HFFc6 (cell line): Measurements from ENCODE around the gene BSPRY. TPM values are rescaled to one million over a fixed set of nuclear protein-coding genes. Genes with fewer than 3 reads are reported as not detected.

Experiments
- DNase-seq: peaks from one replicate; pipeline ENCODE4 v3.0.0-alpha.2; 2018
- H3K27ac Mint-ChIP-seq: 2 replicates; pipeline ENCODE4 v1.8.0; 2020; ENCODE audit warnings: mild to moderate bottlenecking, mixed read lengths
- H3K27me3 Mint-ChIP-seq: 2 replicates; pipeline ENCODE4 v1.8.0; 2021; ENCODE audit warnings: mild to moderate bottlenecking, moderate library complexity, mixed read lengths; ENCODE audit not compliant: insufficient read depth
- H3K36me3 Mint-ChIP-seq: 2 replicates; pipeline ENCODE4 v1.8.0; 2021; ENCODE audit warnings: low read depth, mixed read lengths
- H3K4me1 Mint-ChIP-seq: 2 replicates; pipeline ENCODE4 v1.8.0; 2020; ENCODE audit warnings: low read depth, mixed read lengths
- H3K4me3 Mint-ChIP-seq: 2 replicates; pipeline ENCODE4 v1.8.0; 2020; ENCODE audit warnings: mild to moderate bottlenecking, moderate library complexity, mixed read lengths
- H3K9me3 Mint-ChIP-seq: 2 replicates; pipeline ENCODE4 v1.8.0; 2020; ENCODE audit warnings: mild to moderate bottlenecking, mixed read lengths
- CTCF ChIP-seq: fragments of 200-600 bp; sonication (generic); IDR thresholded peaks from 2 replicates; pipeline ENCODE4 v1.5.0; 2021; ENCODE audit warnings: antibody characterized with exemption, mild to moderate bottlenecking
- total RNA-seq, 6 experiments: library from RNA; stranded (reverse); fragmentation: NEBNext Ultra II Directional; extraction: Animal tissue kit (Norgen Biotek cat#: 25700); gene quantifications; 2 replicates in 1 of 6; 3 replicates in 5 of 6; pipeline ENCODE4 v1.2.3, GENCODE V29; 2021

BSPRY gene
- total RNA-seq, 6 experiments from 2014 or later = not detected

- Mint-ChIP-seq H3K27me3 (peaks cover 1% of the 10 kb centered on the region; the same call in 1 of the 2 replicates), H3K27ac (peak overlapping the region; percentile 99), H3K9me3 (no peaks in the 10 kb centered on the region), H3K4me1 (peaks cover 32% of the 10 kb centered on the region), H3K36me3 (peaks cover 24% of the 10 kb centered on the region), H3K4me3 (peak overlapping the region; percentile 95)
- TF ChIP-seq CTCF = no peak
- DNase-seq = no peak
Measured at GRCh38 chr9:113409883-113410206, 60.5 kb downstream of the BSPRY start.

- peaks cover 24% of the 10 kb centered on the region for H3K36me3 Mint-ChIP-seq
- DNase-seq = peak; percentile 94
- no peak for TF ChIP-seq CTCF
- H3K27me3 Mint-ChIP-seq = peaks cover 1% of the 10 kb centered on the region; the same call in 1 of the 2 replicates
- H3K9me3 Mint-ChIP-seq = no peaks in the 10 kb centered on the region
- H3K4me3 Mint-ChIP-seq = peak within 1 kb of the TSS; percentile 95
- peaks cover 32% of the 10 kb centered on the region for H3K4me1 Mint-ChIP-seq
- H3K27ac Mint-ChIP-seq = peak within 1 kb of the TSS; percentile 99
Measured at GRCh38 chr9:113410207-113410864, 61.0 kb downstream of the BSPRY start, which contains the start of the genes C9orf43 and POLE3. Gene C9orf43 (plus strand): TSS chr9:113410747. CDS start chr9:113413494, 2,747 bp downstream. Gene POLE3 (minus strand): TSS chr9:113410675. CDS start chr9:113410293, 382 bp downstream.

GRCh38 chr9:113416149-113416721 is 66.9 kb downstream of the BSPRY start:
- TF ChIP-seq CTCF = no peak
- no peaks in the 10 kb centered on the region for H3K27me3 Mint-ChIP-seq
- no peak for DNase-seq
- no peaks in the 10 kb centered on the region for H3K36me3 Mint-ChIP-seq
- H3K9me3 Mint-ChIP-seq = no peaks in the 10 kb centered on the region
- no peak overlapping the region for H3K27ac Mint-ChIP-seq
- no peak overlapping the region for H3K4me3 Mint-ChIP-seq
- no peaks in the 10 kb centered on the region for H3K4me1 Mint-ChIP-seq

GRCh38 chr9:113417370-113417769 is 68.0 kb downstream of the BSPRY start:
- Mint-ChIP-seq H3K4me3 (no peak overlapping the region), H3K4me1 (no peaks in the 10 kb centered on the region), H3K9me3 (no peaks in the 10 kb centered on the region), H3K27me3 (peaks cover 5% of the 10 kb centered on the region), H3K36me3 (no peaks in the 10 kb centered on the region), H3K27ac (no peak overlapping the region)
- TF ChIP-seq CTCF = peak; percentile 26; the same call in 1 of the 2 replicates
- no peak for DNase-seq

Other genes starting within 250 kb of the BSPRY start
- 10 to 100 TPM in 1 of 6 experiments, 1 to 10 TPM in 5; 7.5 to 11.3 (median 9.4) TPM for gene SLC31A2, start 198.5 kb upstream of the BSPRY start, total RNA-seq
- 10 to 100 TPM; 25.2 to 29.8 (median 28.0) TPM for gene FKBP15, start 128.3 kb upstream of the BSPRY start, total RNA-seq
- 10 to 100 TPM; 31.8 to 39.6 (median 36.7) TPM for gene SLC31A1, start 128.0 kb upstream of the BSPRY start, total RNA-seq
- 10 to 100 TPM; 27.9 to 37.3 (median 32.9) TPM for gene CDC26, start 74.0 kb upstream of the BSPRY start, total RNA-seq
- 10 to 100 TPM; 24.5 to 32.8 (median 29.4) TPM for gene PRPF4, start 73.9 kb upstream of the BSPRY start, total RNA-seq
- gene RNF183, start 46.2 kb upstream of the BSPRY start, total RNA-seq = not detected
- gene WDR31, start 9.3 kb upstream of the BSPRY start, total RNA-seq = 1 to 10 TPM in 4 of 6 experiments, under 1 TPM in 2; 0.84 to 1.6 (median 1.0) TPM
- 1 to 10 TPM; 3.3 to 4.8 (median 3.8) TPM for gene HDHD3, start 27.4 kb downstream of the BSPRY start, total RNA-seq
- 10 to 100 TPM; 27.8 to 31.0 (median 30.3) TPM for gene ALAD, start 51.7 kb downstream of the BSPRY start, total RNA-seq
- gene POLE3, start 61.1 kb downstream of the BSPRY start, total RNA-seq = 10 to 100 TPM; 33.7 to 43.9 (median 37.9) TPM
- gene C9orf43, start 61.2 kb downstream of the BSPRY start, total RNA-seq = under 1 TPM; 0.27 to 0.73 (median 0.38) TPM
- gene RGS3, start 114.2 kb downstream of the BSPRY start, total RNA-seq = 10 to 100 TPM; 49.7 to 57.0 (median 52.5) TPM